GM12891 (cell line): Measurements from ENCODE around the gene KLHL21.

ENCODE experiments used
- PAX5 ChIP-seq: IDR thresholded peaks from 2 replicates; pipeline ENCODE4 v1.6.1; 2011; ENCODE audit warnings: low read length, moderate library complexity, mild to moderate bottlenecking; ENCODE audit not compliant: insufficient read depth, severe bottlenecking
- POLR2A ChIP-seq: IDR thresholded peaks from 2 replicates; pipeline ENCODE4 v1.6.1; 2011; ENCODE audit warnings: low read depth, low read length, control low read depth
- POLR2AphosphoS5 ChIP-seq: IDR thresholded peaks from 2 replicates; pipeline ENCODE4 v1.6.1; 2011; ENCODE audit warnings: low read depth, low read length, control low read depth
- SPI1 ChIP-seq: IDR thresholded peaks from 2 replicates; pipeline ENCODE4 v1.6.1; 2011; ENCODE audit warnings: low read depth, low read length, control low read depth
- TAF1 ChIP-seq: IDR thresholded peaks from 2 replicates; pipeline ENCODE4 v1.6.1; 2011; ENCODE audit warnings: low read depth, low read length, control low read depth

DNA sequence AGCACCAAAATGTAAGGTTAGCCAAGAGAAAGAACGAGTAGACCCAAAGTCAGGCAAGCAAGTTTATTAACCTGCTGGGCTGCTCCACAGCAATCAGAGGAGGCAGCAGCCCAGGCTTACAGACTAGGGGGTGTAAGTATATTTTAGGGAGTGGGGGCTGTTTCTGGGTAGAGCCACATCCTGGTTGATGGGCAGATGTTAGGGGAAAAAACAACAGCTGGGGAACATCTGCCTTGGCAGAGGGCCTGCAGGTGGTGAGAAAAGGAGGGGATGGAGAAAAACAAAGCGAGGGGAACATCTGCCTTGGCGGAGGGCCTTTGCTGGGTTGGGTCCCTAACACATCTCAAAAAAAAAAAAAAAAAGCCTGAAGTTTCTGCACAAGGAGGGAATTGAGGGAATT, 32.6 kb downstream of the KLHL21 start:
- TF ChIP-seq POLR2A: no peak
- TF ChIP-seq POLR2AphosphoS5: no peak
- no peak for TF ChIP-seq TAF1
- no peak for TF ChIP-seq SPI1
- TF ChIP-seq PAX5: no peak
